Endometrial microvascular endothelial cells (primary cell): ENCODE results near the gene SF1. TPM values are rescaled to one million over a fixed set of nuclear protein-coding genes. Genes with fewer than 3 reads are reported as not detected.

ENCODE experiments used
- in situ Hi-C: cut with HindIII; loops from 2 replicates; pipeline ENCODE4 v1.10.0; 2017; ENCODE audit warnings: low sequenced_read_pairs, low pct_unique_long_range_greater_than_20kb; ENCODE audit errors: inconsistent ontology term
- total RNA-seq: library from RNA; depleted of rRNA; stranded (reverse); fragments of >200 nt; gene quantifications from one replicate; pipeline ENCODE4 v1.2.3, GENCODE V29; 2015; ENCODE audit errors: inconsistent ontology term

SF1 gene
- total RNA-seq, 1 donor from 2014 or later = 167 TPM

- in situ Hi-C loops = no loop called here
Measured at GRCh38 chr11:64754124-64754918, 24.0 kb downstream of the SF1 start.

- in situ Hi-C loops = no loop called here
Measured at GRCh38 chr11:64753380-64754123, 24.8 kb downstream of the SF1 start.

DNA sequence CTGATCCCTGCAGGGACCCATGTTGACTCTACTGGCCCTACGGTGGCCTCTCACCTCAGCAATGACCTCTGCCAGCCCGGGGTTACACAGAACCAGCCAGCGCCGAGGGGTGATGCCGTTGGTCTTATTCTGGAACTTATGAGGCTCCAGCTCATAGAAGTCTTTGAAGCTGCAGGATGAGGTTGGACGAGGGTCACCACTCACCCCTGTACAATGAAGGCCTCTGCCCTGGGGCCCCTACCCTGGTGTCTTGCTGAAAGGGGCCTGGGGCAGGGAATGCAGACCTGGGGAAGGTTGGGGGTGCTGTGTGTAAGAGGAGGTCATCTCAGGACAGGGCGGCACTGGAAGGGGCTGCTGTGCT, 25.3 kb downstream of the SF1 start:
- in situ Hi-C loops = no loop called here

DNA sequence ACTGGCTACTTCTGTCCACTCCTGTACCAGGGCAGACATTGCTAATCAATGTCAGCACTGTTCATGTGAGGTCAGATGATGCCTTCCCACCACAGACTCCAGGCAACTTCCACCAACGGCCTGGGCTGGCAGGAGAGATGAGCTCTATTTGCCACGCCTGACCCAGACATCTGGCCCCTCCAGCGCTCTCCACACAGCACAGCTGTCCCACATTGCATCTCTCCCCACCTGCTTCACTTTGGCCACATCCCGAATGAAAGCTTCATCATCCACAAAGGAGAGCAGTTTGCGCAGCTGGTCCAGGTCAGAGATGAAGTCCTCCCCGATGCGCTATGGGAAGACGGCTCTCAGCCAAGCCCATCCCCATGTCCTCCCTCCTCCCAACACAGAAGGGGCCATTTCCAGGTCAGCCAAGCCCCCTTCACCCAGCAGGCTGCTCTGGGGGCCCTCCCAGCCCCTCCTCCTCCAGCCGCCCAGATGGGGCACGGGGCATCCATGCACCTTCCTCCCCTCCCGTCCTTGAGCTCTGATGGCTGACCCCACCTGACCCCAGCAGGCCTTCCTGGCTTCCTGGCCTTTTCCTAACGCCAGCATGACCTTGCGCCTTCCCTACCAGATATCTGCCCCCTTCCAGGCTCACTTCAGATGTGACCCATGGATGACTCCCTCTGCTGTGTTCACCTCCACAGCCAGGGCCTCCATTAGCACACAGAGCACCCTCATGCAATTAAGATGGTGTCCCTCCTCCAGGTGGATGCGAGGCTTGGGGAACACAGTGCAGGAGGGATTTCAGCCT, 26.0 kb downstream of the SF1 start:
- in situ Hi-C loops = no loop called here

DNA sequence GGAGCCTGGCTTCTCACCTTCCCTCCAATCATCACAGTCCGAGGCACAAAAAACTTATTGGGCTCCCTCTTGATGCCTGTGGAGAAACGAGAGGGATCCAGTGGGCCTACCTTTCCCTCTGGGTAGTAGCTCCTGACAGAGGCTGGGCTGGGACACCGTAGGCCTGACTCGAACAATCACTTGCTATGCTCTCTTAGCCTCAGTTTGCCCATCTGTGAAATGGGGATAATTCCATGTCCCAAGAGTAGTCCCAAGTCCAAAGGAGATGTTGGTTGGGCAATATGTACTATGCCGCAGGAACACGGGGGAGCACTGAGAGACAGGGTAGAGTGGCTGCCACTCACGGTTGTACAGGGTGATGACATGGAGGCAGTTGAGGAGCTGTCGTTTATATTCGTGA, 26.8 kb downstream of the SF1 start:
- in situ Hi-C loops = no loop called here

DNA sequence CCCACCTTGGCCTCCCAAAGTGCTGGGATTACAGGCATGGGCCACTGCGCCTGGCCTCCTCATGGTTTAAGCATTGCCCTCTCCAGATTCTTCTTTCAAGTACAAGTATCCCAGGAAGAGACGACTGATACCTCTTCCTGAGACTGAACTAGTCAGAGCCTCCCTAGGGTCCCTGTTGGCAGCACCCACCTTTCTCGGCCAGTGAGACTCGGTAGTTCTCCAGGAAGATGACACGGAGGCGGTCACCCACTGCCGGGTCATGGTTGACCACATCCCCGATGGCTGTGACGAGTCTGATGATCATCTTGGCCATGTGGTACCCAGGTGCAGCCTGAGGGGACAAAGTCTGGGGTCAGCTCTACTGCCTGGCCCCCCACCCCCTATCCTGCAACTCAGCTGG, 27.2 kb downstream of the SF1 start:
- in situ Hi-C loops = no loop called here

- in situ Hi-C loops = no loop called here
Measured at GRCh38 chr11:64750361-64751054, 27.8 kb downstream of the SF1 start.

DNA sequence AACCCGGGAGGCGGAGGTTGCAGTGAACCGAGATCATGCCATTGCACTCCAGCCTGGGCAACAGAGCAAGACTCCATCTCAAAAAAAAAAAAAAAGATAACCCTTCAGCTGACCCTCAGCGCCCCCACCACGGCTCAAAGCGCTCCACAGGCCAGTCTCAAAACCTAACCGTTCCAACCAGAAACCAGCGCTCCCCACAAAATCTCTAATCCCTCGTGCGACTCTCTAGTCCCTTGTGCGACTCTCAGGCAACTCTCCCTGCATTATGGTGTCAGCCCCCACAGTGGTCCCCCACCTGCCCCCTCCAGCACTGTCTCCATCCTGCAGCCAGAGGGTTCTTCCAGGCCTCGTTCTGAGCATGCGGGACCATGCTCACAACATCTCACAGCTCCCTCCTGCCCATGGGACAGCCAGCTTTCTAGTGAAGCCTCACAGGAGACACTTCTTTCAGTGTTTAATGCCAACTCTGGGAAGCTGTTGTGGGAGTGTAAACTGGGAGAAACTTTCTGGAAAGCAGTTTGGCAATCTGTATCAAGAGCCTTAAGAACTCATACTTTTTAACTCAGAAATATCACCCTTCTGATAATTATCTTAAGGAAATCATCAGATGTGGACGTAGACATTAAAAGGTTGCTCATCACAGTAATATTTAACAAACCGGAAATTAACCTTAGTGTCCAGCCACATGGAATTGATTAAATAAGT, 30.2 kb downstream of the SF1 start:
- in situ Hi-C loops = no loop called here

GRCh38 chr11:64746486-64746885, 31.9 kb downstream of the SF1 start:
- in situ Hi-C loops = no loop called here

DNA sequence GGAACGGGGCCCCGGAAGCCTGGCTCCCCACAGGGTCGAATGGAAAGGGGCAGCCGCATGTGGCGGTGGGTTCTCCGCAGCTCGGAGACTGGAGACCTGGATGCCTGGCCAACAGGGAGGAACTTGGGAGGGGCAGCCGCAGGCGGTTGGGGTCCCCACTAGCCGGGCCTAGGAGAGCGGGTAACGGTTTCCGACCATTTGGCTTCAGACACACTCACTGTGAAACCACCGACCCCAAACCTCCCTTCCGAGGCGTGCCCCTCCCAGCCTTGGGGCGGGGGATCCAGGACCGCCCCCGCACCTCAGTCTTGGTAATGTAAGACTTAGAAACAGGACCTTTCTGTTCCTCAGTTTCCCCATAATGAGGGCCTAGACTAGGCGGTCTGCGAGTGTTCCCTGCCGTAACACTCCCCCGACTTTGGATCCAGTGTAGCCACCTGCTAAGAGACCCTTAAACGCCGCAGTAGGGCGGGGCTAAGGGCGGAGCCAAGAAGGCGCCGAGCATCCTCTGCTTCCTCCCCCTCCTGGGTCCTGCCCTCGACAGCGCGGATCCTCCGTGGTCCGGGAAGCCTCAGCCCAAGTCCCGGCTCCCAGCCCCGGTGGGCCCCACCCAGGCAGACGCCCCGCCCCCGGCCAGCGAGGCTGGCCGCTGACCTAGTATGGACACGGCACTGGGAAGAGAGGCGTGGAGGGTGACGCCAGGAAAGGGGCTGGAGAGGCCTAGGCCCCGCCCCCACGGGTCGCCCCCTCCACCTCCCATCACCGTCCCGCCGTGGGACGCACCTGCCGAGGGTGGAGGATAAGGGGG, 32.6 kb downstream of the SF1 start:
- in situ Hi-C loops = no loop called here

DNA sequence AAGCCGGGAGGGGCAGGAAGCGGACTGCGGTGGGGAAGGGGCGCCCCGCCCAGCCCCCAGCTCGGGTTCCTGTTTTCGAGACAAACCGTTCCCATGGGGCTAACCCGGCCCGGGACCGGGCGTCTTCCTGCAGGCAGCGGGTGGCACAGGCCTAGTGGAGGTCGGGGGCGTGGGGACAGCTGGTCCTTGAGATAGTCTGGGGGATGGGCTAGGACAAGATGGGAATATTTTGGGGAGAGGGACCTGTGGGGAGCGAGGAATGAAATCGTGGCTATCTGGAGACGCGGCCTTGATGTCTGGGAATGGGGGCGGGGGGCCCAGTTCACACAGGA, 33.2 kb downstream of the SF1 start:
- in situ Hi-C loops = no loop called here

DNA sequence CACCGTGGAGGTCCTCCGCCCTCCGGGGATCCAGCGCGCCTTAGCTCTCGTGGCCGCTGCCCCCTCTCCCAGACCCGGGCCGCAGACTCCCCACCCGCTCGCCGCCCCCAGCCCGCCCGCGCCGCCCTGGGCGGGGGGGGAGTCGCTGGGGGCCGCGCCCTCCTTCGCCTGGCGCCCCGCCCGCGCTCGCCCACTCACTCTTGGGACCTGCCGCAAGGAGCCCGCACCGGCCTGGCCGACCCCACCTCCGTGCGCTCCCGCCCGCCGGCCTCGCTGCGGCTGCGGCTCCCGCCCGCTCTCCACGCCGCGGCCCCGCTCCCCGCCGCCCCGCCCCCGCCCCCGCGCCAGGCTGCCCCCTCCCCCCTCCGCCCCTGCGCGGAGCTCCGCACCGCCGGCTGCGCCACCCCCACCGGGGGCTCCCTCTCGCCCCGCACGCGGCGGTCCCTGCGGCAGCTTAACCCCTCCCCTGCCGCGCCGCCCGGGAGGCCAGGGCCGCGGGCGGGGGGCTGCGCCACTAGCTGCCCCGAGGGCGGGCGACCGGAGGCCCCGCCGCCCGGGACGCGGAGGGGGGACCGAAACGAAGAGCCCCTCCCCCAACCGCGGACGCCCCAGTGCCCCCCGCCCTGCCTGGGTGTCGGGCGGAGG, 33.7 kb downstream of the SF1 start:
- in situ Hi-C loops = no loop called here

- in situ Hi-C loops = no loop called here
Measured at GRCh38 chr11:64743591-64744543, 34.5 kb downstream of the SF1 start, which contains the start of gene RASGRP2. Gene RASGRP2 (minus strand): TSS chr11:64744142. CDS start chr11:64742866, 1,276 bp downstream.

GRCh38 chr11:64742889-64743590, 35.3 kb downstream of the SF1 start:
- in situ Hi-C loops = no loop called here

GRCh38 chr11:64742087-64742888, 36.1 kb downstream of the SF1 start:
- in situ Hi-C loops = no loop called here
